Cortex of kidney (tissue), 1 donor: ENCODE data around the gene PDE9A.

Experiments
- DNase-seq: peaks from one replicate; lab custom pipeline; 2025; lab: John Stamatoyannopoulos, UW

The PDE9A gene

GRCh38 chr21:42688226-42688840, 34.9 kb downstream of the PDE9A start:
- no peak for DNase-seq

- no peak for DNase-seq
These were observed 35.5 kb downstream of the PDE9A start for GRCh38 chr21:42688841-42689371.

- no peak for DNase-seq
These were observed 37.2 kb downstream of the PDE9A start for GRCh38 chr21:42690586-42690985.

- no peak for DNase-seq
These were observed 38.6 kb downstream of the PDE9A start for GRCh38 chr21:42691901-42692559.

GRCh38 chr21:42692688-42693087, 39.3 kb downstream of the PDE9A start:
- DNase-seq: no peak

- DNase-seq: no peak
These were observed 41.6 kb downstream of the PDE9A start for GRCh38 chr21:42694751-42695696.

- no peak for DNase-seq
These were observed 42.4 kb downstream of the PDE9A start for GRCh38 chr21:42695697-42696380.

GRCh38 chr21:42696501-42697040, 43.1 kb downstream of the PDE9A start:
- no peak for DNase-seq

- no peak for DNase-seq
These were observed 45.3 kb downstream of the PDE9A start for GRCh38 chr21:42698733-42699132.

- DNase-seq: no peak
These were observed 45.8 kb downstream of the PDE9A start for GRCh38 chr21:42699196-42699595.

- no peak for DNase-seq
These were observed 48.5 kb downstream of the PDE9A start for GRCh38 chr21:42701706-42702456.

GRCh38 chr21:42702720-42703119, 49.3 kb downstream of the PDE9A start:
- DNase-seq: no peak

- DNase-seq: no peak
These were observed 49.9 kb downstream of the PDE9A start for GRCh38 chr21:42703136-42703908.

GRCh38 chr21:42703965-42704364, 50.5 kb downstream of the PDE9A start:
- no peak for DNase-seq

- no peak for DNase-seq
These were observed 51.4 kb downstream of the PDE9A start for GRCh38 chr21:42704861-42705260.

GRCh38 chr21:42705346-42705745, 51.9 kb downstream of the PDE9A start:
- no peak for DNase-seq

GRCh38 chr21:42705746-42706374, 52.4 kb downstream of the PDE9A start:
- no peak for DNase-seq

- no peak for DNase-seq
These were observed 53.3 kb downstream of the PDE9A start for GRCh38 chr21:42706765-42707164.

- DNase-seq: no peak
These were observed 53.9 kb downstream of the PDE9A start for GRCh38 chr21:42707207-42707830.
